Renal pelvis (tissue), 12 donors: ENCODE data around the gene OR7G3. TPM values are rescaled to one million over a fixed set of nuclear protein-coding genes. Genes with fewer than 3 reads are reported as not detected.

Experiments
- DNase-seq: peaks from one replicate; pipeline ENCODE4 v3.0.0-alpha.2; 2013
- long read RNA-seq, 16 experiments: transcript quantifications; one replicate each; lab custom pipeline, GENCODE V29; 2026
- polyA plus RNA-seq, 3 donors: library from polyadenylated mRNA; unstranded; fragments of 120-200 nt; gene quantifications; one replicate each; pipeline ENCODE4 v1.2.1, GENCODE V29; 2013; ENCODE audit not compliant: insufficient read length in 3 of 3

Gene OR7G3
- not detected for polyA plus RNA-seq
- long read RNA-seq, donor 1 = 0 reads
- long read RNA-seq, donor 2 = 0 reads
- long read RNA-seq, donor 3 = 0 reads
- long read RNA-seq, donor 4 = 0 reads
- long read RNA-seq, donor 5 = 0 reads
- long read RNA-seq, donor 6 = 0 reads
- long read RNA-seq, donor 7 = 0 reads
- long read RNA-seq, donor 8 = 0 reads
- long read RNA-seq, donor 9 = 0 reads
- long read RNA-seq, donor 10 = 0 reads
- long read RNA-seq, donor 11 = 0 reads
- long read RNA-seq, donor 12 = 0 reads
- long read RNA-seq, donor 13 = 0 reads
- long read RNA-seq, donor 14 = 0 reads
- long read RNA-seq, donor 15 = 0 reads
- long read RNA-seq, donor 16 = 0 reads

DNA sequence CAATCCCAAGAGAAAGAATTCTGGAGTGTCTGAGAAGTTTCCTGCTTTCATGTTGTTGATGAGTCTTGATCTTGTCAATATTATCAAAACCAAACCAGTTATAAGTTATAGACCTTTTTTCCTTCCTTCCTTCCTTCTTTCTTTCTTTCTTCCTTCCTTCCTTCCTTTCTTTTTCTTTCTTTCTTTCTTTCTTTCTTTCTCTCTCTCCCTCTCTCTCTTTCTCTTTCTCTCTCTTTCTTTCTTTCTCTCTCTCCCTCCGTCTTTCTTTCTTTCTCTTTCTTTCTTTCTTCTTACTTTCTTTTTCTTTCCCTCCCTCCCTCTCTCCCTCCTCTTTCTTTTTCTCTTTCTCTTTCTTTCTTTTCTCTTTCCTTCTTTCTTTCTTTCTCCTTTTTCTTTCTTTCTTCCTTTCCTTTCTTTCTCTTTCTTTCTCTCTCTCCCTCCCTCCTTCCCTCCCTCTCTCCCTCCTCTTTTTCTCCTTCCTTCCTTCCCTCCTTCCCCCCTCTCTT, at the start of gene OR7G3:
OR7G3 (minus strand) TSS at position 51 of the 506 bp plus-strand sequence; CDS start at position 51, 0 bp downstream.
- DNase-seq = no peak

DNA sequence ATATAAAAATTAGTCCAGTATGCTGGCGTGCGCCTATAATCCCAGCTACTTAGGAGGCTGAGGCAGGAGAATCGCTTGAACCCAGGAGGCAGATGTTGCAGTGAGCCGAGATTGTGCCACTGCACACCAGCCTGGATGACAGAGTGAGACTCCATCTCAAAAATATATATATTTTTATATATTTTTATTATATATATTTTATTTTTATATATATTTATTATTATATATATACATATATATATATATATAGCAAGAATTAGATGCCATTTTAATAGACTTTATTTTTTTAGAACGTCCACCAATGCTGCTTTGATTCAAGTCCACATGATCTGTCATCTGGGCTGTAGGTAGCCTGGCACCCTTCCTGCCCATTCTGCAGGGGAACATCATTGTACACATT, 48.6 kb upstream of the OR7G3 start:
- DNase-seq = no peak

DNA sequence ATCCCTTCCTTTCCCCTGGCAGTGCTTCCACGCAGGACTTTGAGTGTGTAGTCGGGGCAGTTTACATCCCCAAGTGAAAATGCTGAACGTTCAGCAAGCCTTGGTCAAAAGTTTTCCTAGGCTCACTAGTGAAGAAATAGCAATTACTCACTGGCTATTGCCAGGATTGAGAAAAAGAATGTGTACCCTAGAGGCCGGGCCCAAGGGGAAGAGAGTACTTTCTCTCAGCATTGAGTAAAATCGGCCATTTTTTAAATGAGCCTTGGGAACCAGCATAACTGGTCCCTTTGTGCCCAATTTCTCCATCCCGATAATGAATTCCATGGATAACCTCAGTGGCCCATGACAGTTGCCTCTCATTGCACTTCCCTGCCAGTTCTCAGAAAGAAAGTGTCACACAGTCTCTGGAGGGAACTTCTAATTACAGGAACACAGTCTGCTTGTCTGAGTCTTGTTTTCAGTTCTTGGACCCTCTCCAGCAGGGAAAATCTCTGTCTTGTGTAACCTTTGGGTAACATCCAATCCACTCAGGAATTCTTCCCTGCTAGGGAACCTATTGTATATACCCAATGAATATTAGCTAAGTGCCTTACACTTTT, 44.7 kb upstream of the OR7G3 start:
- no peak for DNase-seq

DNA sequence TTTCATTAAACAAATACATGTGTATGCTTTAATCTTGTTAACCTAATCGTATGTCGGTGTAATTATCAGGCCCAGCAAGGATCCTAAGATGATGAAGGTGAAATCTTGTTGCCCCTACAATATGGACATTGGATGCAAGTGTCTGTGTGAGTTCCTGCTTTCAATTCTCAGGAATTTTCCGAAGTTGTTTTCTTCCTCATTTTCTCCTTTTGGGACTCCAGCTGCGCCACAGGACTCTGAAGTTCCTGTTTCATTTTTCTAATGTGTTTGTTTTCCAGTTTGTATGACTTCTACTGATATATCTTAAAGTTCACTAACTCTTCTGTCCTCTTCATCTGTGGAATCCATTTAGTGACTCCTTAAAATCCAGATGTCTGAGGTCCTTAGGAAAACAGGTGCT, 40.1 kb upstream of the OR7G3 start:
- DNase-seq = no peak

DNA sequence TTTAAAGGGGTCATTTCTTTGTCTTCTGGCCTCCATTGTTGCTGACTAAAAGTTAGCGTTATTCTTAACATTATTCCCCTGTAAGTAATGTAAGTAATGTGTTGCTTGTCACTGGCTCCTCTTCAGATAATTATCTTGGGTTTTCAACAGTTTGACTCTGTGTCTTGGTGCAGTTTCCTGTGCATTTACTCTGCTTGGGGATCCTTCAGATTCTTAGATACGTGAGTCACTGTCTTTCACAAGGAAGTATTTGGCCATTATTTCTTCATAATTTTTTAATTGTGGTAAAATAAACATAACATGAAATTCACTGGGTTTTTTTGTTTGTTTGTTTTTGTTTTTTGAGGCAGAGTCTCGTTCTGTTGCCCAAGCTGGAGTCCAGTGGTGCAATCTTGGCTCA, 38.5 kb upstream of the OR7G3 start:
- DNase-seq = no peak

DNA sequence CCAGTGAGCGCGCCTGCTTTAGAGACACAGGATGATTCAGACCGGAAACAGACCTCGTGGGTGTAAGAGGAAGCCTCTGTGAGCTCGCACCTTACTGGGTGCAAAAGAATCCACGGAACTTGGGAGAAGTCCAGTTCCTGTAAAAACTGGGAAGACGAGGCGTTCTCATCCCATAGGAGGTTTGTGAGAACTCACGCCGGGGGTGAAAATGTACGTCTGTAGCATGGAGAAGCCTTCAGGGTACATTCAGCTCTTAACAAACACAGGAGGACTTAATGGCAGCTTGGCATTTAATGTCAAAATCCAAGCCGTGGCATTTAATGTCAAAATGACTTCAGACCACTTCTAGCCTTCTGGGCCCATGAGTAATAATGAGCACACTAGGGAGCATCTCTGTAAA, 34.7 kb upstream of the OR7G3 start:
- no peak for DNase-seq

DNA sequence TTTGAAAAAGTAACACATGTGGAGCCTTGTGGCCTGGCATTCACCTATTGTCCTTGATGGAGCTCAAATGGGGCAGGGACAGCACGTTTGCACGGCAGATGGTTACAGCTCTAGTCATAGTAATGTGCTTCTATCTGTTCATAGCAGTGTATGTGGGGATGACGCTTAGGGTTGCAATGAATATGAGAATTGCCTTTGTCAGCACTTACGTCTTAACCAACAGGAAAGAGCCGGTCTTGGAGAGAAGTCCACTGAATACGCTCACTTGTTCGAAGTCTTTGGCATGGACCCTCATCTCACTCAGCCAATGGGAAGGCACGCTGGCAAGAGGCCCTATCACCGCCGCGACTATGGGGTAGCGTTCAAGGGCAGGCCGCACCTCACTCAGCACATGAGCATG, 33.1 kb upstream of the OR7G3 start:
- no peak for DNase-seq

DNA sequence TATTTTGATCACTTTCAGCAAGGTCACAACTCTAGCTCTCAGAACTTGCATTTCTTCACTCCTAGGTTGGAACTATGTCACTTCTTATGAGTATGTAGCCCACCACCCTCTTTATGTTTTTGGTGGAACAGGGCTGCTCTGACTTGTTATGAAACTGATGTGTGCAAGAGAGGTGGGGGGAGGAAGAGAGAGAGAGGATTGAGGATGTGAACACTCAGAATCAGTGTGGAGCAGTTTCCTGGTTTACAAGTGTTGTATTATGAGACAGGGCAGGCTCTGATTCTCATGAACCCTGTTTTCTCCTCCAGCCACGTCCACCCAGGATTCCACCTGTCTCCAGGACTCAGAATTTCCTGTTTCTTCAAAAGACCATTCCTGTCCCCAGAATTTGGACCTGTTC, 29.6 kb upstream of the OR7G3 start:
- DNase-seq = no peak

DNA sequence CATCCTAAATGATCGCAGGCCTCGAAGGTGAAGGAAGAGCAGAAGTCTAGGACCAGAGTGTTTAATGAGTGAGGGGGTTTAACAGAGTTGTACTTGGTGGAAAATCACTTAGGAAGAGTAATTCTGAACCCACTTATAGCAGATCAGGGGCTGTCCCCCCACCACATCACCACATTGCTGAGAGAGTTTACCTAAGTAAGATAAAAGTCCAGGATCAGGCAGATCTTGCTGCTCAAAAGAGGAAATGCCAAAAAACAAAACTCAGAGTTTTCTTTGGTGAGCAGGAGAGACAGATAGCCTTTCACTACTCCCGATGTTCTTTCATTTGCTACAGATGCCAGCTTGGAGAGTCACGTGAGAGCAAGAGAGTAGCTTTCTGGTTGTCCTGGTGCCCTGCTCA, 28.8 kb upstream of the OR7G3 start:
- DNase-seq = no peak

DNA sequence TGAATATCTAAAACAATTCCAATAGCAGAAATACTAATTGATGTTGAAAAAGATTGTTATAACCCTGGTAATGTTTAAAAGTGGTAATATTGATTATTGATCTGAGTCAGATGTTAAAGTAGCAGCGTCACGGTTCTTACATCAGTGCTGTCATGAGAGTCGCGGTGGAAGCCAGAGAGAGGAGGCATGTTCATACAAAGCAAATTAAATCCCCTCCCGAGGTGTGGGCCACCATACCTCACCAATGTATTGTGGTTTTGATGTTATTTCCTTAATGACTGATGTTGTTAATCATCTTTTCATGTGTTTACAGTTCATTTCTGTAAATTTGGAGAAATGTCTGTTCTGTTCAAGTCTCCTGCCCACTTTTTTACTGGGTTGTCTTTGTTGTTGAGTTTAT, 24.6 kb upstream of the OR7G3 start:
- DNase-seq = no peak

DNA sequence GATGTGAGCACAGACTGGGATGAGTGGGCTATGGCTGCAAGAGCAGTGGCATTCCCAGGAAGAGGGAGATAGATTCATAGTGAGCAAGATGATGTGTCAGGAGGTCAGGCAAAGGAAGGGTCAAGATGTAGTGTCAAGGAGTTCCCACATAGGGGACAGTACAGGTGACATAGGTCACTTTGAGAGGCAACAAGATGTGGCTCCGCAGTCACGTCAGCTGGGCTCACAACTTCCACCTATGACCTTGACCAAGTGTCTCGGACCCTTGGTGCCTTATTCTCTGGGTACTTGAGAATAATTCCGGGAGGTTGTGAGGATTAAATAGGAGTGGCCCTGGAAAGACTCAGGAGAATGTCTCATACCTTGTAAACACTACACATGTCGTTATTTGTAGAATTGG, 23.9 kb upstream of the OR7G3 start:
- DNase-seq = no peak

DNA sequence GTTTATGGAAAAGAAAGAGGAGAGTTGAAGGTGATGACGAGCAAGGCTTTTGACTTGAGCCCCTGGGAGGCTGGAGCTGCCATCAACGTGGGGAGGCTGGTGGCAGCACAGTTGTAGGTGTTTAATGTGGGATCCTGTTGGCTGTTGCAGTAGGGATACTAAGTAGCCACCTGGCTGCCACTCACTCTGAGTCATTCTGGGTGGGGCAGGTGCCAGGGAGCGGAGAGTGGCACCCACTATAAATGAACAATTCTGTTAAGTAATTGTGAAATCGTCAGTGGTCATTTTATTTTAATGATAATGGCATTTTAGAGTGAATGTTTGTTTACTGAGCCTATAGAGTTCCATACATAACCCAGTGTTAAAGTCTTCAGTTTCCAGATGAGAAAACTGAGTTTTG, 23.2 kb upstream of the OR7G3 start:
- DNase-seq = no peak

DNA sequence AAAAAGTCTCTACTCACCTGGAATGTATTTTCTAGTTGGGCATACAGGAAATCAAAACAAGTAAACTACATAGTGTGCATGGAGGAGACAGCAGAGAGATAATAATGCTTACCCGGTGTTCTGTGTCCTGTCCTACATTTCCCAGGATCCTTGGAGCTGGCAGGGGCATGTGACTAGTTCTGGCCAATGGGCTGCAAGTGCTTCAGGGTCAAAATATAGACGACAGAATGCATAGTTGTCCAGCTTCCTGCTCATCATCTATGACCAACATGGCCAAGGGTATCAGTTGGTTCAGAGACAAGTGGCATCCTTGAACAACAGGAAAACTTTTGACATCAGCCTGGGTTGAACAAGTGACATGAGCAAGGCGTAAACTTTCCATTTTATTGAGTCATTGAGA, 21.9 kb upstream of the OR7G3 start:
- DNase-seq = no peak

DNA sequence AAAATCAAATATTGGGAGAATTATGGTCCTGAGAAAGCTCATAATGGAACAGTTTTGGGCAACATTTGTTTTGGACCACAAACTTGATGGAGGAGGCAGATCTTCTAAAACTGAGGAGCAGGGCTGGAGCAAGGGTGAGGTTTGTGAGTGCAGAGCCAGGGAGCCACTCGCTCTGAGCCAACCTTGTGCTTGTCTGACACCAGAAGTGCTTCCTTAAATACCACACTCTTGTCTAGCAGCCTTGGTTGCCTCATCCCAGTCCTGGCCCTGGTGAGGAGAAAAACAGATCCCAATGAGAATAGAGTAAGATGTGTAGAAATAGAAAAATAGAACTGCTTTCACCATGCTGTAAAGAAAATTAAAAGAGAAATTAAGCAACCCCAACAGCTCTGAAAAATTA, 20.1 kb upstream of the OR7G3 start:
- DNase-seq = no peak

DNA sequence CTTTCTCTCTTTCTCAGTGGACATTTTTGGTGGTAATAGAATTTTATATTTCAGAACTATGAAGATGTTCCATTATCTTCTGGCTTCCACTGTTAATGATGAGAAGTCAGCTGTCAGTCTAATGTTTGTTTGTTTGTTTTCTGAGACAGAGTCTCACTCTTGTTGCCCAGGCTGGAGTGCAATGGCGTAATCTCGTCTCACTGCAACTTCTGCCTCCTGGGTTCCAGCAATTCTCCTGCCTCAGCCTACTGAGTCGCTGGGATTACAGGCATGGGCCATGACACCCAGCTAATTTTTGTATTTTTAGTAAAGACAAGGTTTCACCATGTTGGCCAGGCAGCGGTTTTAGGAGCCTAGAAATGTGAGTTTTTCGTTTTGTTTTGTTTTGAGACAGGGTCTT, 18.2 kb upstream of the OR7G3 start:
- DNase-seq = no peak

DNA sequence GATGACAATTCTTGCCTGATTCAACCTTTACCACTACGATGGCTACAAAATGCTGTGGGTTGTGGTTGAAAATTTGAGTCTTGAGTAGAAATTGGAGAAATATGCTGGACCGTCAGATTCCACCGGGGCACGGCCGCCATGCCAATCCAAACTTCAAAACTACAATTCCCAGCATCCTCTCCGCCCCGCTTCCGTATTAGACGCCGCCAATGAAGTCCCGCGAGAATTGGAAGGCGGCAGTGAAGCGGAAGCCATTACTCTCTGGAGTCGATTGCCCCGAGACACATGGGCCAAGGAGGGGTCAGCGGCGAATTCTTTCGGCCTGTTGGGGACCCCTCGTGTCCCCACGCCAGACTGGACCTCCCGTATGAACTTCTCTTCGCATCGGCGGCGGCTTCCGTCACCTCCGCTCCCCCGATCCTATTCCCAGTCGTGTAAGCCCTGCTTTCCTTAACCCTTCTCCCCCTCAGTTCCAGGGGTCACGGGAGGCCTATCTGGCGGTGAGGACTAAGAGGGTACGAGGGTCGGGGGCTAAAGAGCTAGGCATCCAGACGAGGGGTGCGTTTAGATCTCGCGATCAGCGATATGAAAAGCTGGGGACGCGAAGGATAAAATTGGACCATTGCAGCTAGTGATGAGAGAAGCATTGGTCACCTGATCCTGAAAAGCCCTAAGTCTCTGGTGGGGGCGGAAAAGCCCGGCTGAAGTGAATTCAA, 13.6 kb upstream of the OR7G3 start, which contains the start of gene ZNF317:
ZNF317 (plus strand) TSS at position 239 of the 716 bp plus-strand sequence. CDS start 15,620 bp downstream, outside the sequence.
- peak; percentile 97 for DNase-seq

DNA sequence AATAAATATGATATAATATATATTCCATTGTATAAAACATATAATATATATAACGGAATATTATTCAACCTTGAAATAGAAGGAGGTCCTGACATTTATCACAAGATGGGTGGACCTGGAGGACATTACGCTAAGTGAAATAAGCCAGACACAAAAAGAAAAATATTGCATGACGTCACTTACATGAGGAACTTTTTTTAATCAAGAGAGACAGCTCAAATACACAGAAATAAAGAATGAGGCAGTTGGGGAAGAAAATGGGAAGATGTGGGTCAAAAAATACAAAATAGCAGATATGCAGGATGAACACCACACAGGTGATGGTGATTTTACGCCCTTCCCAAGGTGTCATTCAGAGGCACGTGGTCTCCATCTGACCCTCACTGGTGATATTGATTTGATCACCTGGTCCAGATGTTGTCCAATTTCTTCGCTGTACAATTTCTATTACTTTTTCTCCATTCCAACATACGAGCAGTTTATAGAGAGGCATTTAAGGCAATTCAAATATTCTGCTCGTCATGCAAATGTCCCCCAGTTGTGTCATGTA, 12.9 kb upstream of the OR7G3 start:
- DNase-seq = no peak

DNA sequence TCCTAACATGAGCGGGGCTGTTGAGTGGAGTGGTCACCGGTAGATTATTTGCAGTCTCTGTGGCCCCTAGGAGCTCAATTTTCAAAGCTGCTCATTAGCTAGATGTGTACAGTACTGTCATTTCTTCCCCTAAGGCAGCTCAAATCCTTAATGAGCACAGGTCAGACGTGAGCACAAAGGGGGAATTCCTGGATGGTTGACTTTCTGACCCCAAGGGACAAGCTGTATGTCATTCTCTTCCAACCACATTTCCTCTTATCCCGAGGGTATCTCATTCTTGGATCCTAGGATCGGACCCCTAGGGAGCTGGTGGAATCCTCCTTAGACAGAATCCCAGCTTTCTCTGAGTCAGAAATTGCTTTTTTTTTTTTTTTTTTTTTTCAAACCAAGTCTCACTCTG, 5.7 kb upstream of the OR7G3 start:
- DNase-seq = no peak

DNA sequence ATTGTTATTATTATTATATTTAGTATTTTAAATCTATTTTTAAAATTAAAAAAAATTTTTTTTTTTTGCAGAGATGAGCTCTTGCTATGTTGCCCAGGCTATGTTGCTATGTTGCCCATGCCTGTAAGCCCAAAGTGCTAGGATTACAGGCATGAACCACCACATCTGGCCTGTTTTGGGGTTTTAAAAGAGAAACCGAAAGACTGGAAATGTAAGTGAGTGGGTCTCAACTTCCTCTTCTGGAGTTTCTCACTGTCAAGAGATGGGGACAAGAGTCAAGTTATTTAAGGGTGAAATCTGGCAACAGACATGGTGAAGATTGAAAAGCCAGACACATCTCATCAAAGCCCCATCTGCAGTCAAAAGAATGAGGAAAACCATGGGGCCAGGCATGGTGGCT, 4.2 kb upstream of the OR7G3 start:
- DNase-seq = no peak

DNA sequence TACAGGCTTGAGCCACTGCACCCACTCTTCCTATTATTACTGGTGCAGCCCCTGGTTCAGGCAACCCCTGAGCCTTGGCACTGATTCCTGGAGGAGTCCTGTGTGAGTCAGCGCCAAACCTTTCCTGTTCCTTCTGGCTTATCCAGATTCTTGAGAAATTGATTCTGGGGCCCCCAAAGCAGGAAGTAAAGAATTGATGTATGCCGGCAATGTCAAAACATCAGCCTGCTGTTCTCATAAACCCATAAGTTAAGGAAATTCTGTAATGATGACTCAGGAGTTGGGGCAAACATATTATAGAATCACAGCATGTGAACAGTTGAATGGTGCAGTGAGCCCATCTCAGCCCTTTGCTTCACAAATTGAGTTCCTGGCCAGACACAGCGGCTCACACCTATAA, 1.4 kb upstream of the OR7G3 start:
- DNase-seq = no peak

DNA sequence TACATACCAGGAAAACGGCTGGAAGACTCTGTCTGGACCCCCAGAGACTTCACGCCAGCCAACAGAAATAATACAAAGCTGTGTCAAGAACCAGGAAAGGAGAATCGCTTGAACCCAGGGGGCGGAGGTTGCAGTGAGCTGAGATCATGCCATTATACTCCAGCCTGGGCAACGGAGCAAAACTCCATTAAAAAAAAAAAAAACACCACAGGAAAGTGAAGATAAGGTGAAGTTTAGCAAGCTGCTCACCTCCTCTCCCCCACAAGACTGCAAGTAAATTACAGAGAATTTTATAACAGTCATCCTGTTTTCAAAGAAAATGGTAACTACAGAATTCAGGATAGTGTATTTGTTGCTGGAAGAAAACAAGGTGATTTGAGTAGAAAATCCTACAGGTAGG, 10.2 kb downstream of the OR7G3 start:
- no peak for DNase-seq

DNA sequence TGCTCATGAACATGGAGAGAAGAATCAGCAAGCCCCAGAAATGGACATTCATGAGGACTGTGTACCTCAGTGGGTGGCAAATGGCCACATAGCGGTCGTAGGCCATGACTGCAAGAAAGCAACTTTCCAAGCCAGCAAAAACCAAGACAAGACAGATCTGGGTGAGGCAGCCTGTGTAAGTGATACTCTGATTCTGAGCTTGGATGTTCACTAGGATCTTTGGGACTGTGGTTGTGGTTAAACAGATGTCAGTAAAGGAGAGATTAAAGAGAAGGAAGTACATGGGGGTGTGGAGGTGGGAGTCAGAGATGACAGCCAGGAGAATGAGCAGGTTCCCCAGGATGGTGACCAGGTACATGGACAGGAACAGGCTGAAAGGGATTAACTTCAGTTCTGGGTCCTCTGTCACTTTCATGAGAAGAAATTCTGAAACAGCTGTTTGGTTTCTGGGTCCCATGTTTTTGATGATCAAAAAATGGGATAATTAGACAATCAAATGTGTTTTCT, 11.4 kb downstream of the OR7G3 start, which contains the start of gene OR7G1:
OR7G1 (minus strand) TSS at position 457 of the 507 bp plus-strand sequence; CDS start at position 457, 0 bp downstream.
- no peak for DNase-seq
